A172 (cell line): ENCODE measurements around the gene FNDC5. TPM values are rescaled to one million over a fixed set of nuclear protein-coding genes. Genes with fewer than 3 reads are reported as not detected.
"Not testable (repeated sequence)": the region's sequence is repeated elsewhere in the genome, so short reads cannot be mapped to it uniquely, and the experiment has no call there.

Experiments
- DNase-seq: peaks from one replicate; pipeline ENCODE4 v3.0.0-alpha.2; 2015; ENCODE audit warnings: low spot score
- total RNA-seq: library from RNA; depleted of rRNA; stranded (reverse); fragments of >200 nt; shearing (Covaris generic); gene quantifications from 2 replicates; pipeline ENCODE4 v1.2.3, GENCODE V29; 2014; rRNA removed

FNDC5 gene
- total RNA-seq, result 0.41 TPM in 1 of 2 replicates, not detected in the other

GRCh38 chr1:32870615-32871363, at the start of gene FNDC5:
Gene FNDC5, minus strand, starts transcription at chr1:32870912.
- no peak for DNase-seq

- no peak for DNase-seq
These were observed 49.4 kb upstream of the FNDC5 start for GRCh38 chr1:32919811-32920733.

GRCh38 chr1:32918179-32918578, 47.5 kb upstream of the FNDC5 start:
- no peak for DNase-seq

GRCh38 chr1:32917521-32917920, 46.8 kb upstream of the FNDC5 start:
- no peak for DNase-seq

- no peak for DNase-seq
These were observed 45.3 kb upstream of the FNDC5 start for GRCh38 chr1:32915766-32916706.

- no peak for DNase-seq
These were observed 39.6 kb upstream of the FNDC5 start for GRCh38 chr1:32910319-32910718.

- DNase-seq, result peak; percentile 32
These were observed 36.7 kb upstream of the FNDC5 start for GRCh38 chr1:32907435-32907834.

GRCh38 chr1:32906654-32907053, 35.9 kb upstream of the FNDC5 start:
- no peak for DNase-seq

GRCh38 chr1:32905588-32905987, 34.9 kb upstream of the FNDC5 start:
- DNase-seq, result not testable (repeated sequence)

- DNase-seq, result no peak
These were observed 34.1 kb upstream of the FNDC5 start for GRCh38 chr1:32904797-32905196.

GRCh38 chr1:32903991-32904785, 33.5 kb upstream of the FNDC5 start:
- DNase-seq, result no peak

GRCh38 chr1:32902535-32902920, 31.8 kb upstream of the FNDC5 start:
- DNase-seq, result no peak

GRCh38 chr1:32901823-32902534, 31.3 kb upstream of the FNDC5 start:
- DNase-seq, result no peak

- DNase-seq, result no peak
These were observed 30.5 kb upstream of the FNDC5 start, which contains the start of gene TMEM54 for GRCh38 chr1:32900956-32901822. Gene TMEM54, minus strand, starts transcription at chr1:32901389. Its CDS starts 151 bp downstream, at chr1:32901238.

- DNase-seq, result no peak
These were observed 29.8 kb upstream of the FNDC5 start for GRCh38 chr1:32900371-32900955.

- no peak for DNase-seq
These were observed 29.0 kb upstream of the FNDC5 start for GRCh38 chr1:32899586-32900296.

GRCh38 chr1:32898958-32899357, 28.2 kb upstream of the FNDC5 start:
- no peak for DNase-seq

- no peak for DNase-seq
These were observed 27.3 kb upstream of the FNDC5 start for GRCh38 chr1:32898056-32898455.
